Endothelial cell of umbilical vein (primary cell): Measurements from ENCODE around the gene KCTD13. TPM values are rescaled to one million over a fixed set of nuclear protein-coding genes. Genes with fewer than 3 reads are reported as not detected.

Experiments used
- BruUV-seq: library from RNA; stranded (reverse); fragments of 400-500 nt; replicated peaks from 2 replicates; lab custom pipeline; 2021; lab: Mats Ljungman, UMichigan
- CTCF ChIA-PET: fragments of 300-600, 350-600 bp; sonication (Branson Sonifier 250); formaldehyde crosslinking; loops from one replicate; lab custom pipeline; 2021; ENCODE audit warnings: antibody characterized with exemption, inconsistent platforms; lab: Charles Lee
- POLR2A ChIA-PET: fragments of 300-600, 350-600 bp; sonication (Branson Sonifier 250); formaldehyde crosslinking; loops from one replicate; lab custom pipeline; 2021; ENCODE audit warnings: antibody characterized with exemption, inconsistent platforms; lab: Charles Lee
- DNase-seq: peaks from one replicate; pipeline ENCODE4 v3.0.0-alpha.2; 2011; ENCODE audit warnings: low read depth, low spot score
- FAIRE-seq: peaks from 2 replicates; lab custom pipeline; 2011; peaks lifted over from hg19 to GRCh38; lab: Jason Lieb, UNC
- H2AFZ ChIP-seq: 2 replicates; pipeline ENCODE4 v1.6.0; 2012; ENCODE audit warnings: low read depth, low read length, control low read depth, inconsistent platforms
- H3K27ac ChIP-seq: 2 replicates; pipeline ENCODE4 v1.5.1; 2011; ENCODE audit warnings: low read depth, mild to moderate bottlenecking, control low read depth, low read length, moderate library complexity; ENCODE audit not compliant: insufficient read depth
- H3K27me3 ChIP-seq, 2 experiments: 2 replicates each; pipeline versions ENCODE4 v1.6.0 to v1.6.1; 2011; ENCODE audit warnings: low read length in 2 of 2, mixed read lengths in 1 of 2; ENCODE audit not compliant: control insufficient read depth in 2 of 2, insufficient read depth in 2 of 2
- H3K36me3 ChIP-seq, 2 experiments: 2 replicates in 1 of 2; 3 replicates in 1 of 2; pipeline ENCODE4 v1.5.1; 2011; ENCODE audit warnings: low read length in 2 of 2, mild to moderate bottlenecking in 1 of 2, moderate library complexity in 1 of 2; ENCODE audit not compliant: control insufficient read depth in 2 of 2, insufficient read depth in 2 of 2; ENCODE audit errors: extremely low read depth in 1 of 2
- H3K4me1 ChIP-seq: 3 replicates; pipeline ENCODE4 v1.5.1; 2011; ENCODE audit warnings: mild to moderate bottlenecking, low read length; ENCODE audit not compliant: control insufficient read depth, insufficient read depth; ENCODE audit errors: extremely low read depth
- H3K4me2 ChIP-seq: 2 replicates; pipeline ENCODE4 v1.6.1; 2011; ENCODE audit warnings: low read length, control low read depth, mixed read lengths; ENCODE audit not compliant: insufficient read depth
- H3K4me3 ChIP-seq, 3 experiments: fragments of 200-600 bp in 1 of 3; sonication (generic), shearing (Covaris generic) in 1 of 3; replicated peaks in 1 of 3; 2 replicates each; pipeline ENCODE4 v1.5.1; 2011 to 2016; ENCODE audit warnings: control low read depth in 3 of 3, low read length in 3 of 3, mild to moderate bottlenecking in 2 of 3, inconsistent platforms in 1 of 3, low read depth in 1 of 3, moderate library complexity in 1 of 3; ENCODE audit not compliant: insufficient read depth in 1 of 3
- H3K79me2 ChIP-seq: 2 replicates; pipeline ENCODE4 v1.6.0; 2012; ENCODE audit warnings: low read length, inconsistent platforms; ENCODE audit not compliant: control insufficient read depth, insufficient read depth
- H3K9ac ChIP-seq: replicated peaks from 2 replicates; pipeline ENCODE3; 2011; ENCODE audit warnings: low read length, control low read depth; ENCODE audit not compliant: insufficient read depth; ENCODE audit errors: extremely low read depth
- H3K9me1 ChIP-seq: replicated peaks from 3 replicates; pipeline ENCODE4 v1.6.0; 2011; ENCODE audit warnings: mild to moderate bottlenecking, low read length; ENCODE audit not compliant: control insufficient read depth, insufficient read depth; ENCODE audit errors: extremely low read depth
- H3K9me3 ChIP-seq: replicated peaks from 2 replicates; pipeline ENCODE4 v1.5.1; 2012; ENCODE audit warnings: low read length, inconsistent platforms; ENCODE audit not compliant: control insufficient read depth, insufficient read depth
- H4K20me1 ChIP-seq: replicated peaks from 2 replicates; pipeline ENCODE3; 2011; ENCODE audit warnings: mild to moderate bottlenecking, low read length; ENCODE audit not compliant: control insufficient read depth, insufficient read depth; ENCODE audit errors: extremely low read depth
- CTCF ChIP-seq, 2 donors: IDR thresholded peaks; 1 replicate in 1 of 2; 2 replicates in 1 of 2; pipeline ENCODE4 v1.5.1; 2011; ENCODE audit warnings: low read length in 2 of 2, mild to moderate bottlenecking in 2 of 2, moderate library complexity in 2 of 2, control low read depth in 1 of 2, inconsistent platforms in 1 of 2, low read depth in 1 of 2; ENCODE audit not compliant: insufficient read depth in 1 of 2; ENCODE audit errors: extremely low read depth in 1 of 2
- EZH2 ChIP-seq: IDR thresholded peaks from 2 replicates; pipeline ENCODE4 v1.6.1; 2012; ENCODE audit warnings: borderline replicate concordance, low read depth, mild to moderate bottlenecking, moderate library complexity, low read length, inconsistent platforms; ENCODE audit not compliant: severe bottlenecking
- FOS ChIP-seq: IDR thresholded peaks from 2 replicates; pipeline ENCODE4 v1.6.1; 2011; ENCODE audit warnings: mild to moderate bottlenecking, low read length, moderate library complexity, borderline replicate concordance; ENCODE audit not compliant: insufficient read depth
- GATA2 ChIP-seq: IDR thresholded peaks from 2 replicates; pipeline ENCODE4 v1.7.0; 2011; ENCODE audit warnings: low read depth, mild to moderate bottlenecking, moderate library complexity, mixed read lengths, low read length; ENCODE audit not compliant: insufficient read length, insufficient read depth
- JUN ChIP-seq: IDR thresholded peaks from 2 replicates; pipeline ENCODE4 v1.6.1; 2011; ENCODE audit warnings: borderline replicate concordance, low read depth; ENCODE audit not compliant: insufficient read length, insufficient read depth
- MAX ChIP-seq: IDR thresholded peaks from 2 replicates; pipeline ENCODE4 v1.6.1; 2011; ENCODE audit not compliant: insufficient read depth, insufficient read length
- MYC ChIP-seq: IDR thresholded peaks from one replicate; pipeline ENCODE4 v1.6.1; 2011; ENCODE audit warnings: mild to moderate bottlenecking, low read depth, low read length
- POLR2A ChIP-seq: IDR thresholded peaks from 2 replicates; pipeline ENCODE4 v1.6.1; 2012; ENCODE audit warnings: low read depth, mild to moderate bottlenecking, control low read depth, low read length
- POLR2AphosphoS5 ChIP-seq: IDR thresholded peaks from 2 replicates; pipeline ENCODE4 v1.6.1; 2012; ENCODE audit warnings: low read depth, mild to moderate bottlenecking, control low read depth, low read length, moderate library complexity; ENCODE audit not compliant: insufficient read depth
- dilution Hi-C: fragments of 300-500 bp; cut with MboI; formaldehyde crosslinking; loops from one replicate; pipeline ENCODE4 v1.15.0; 2019; ENCODE audit warnings: low sequenced_read_pairs; ENCODE audit not compliant: extremely low pct_ligation_motif_present
- intact Hi-C: fragments of 100-400 bp; cut with micrococcal nuclease; formaldehyde crosslinking; loops from one replicate; pipeline ENCODE4 v1.10.0; 2022
- polyA plus RNA-seq, 4 experiments: library from polyadenylated mRNA; depleted of rRNA in 3 of 4; stranded (reverse) in 3 of 4; unstranded in 1 of 4; fragments of >200 nt; gene quantifications; 2 replicates each; pipeline versions ENCODE4 v1.2.1 to v1.2.3, GENCODE V29; 2011 to 2012; ENCODE audit warnings: missing spikeins in 1 of 4
- total RNA-seq: library from RNA; stranded (reverse); gene quantifications from 2 replicates; pipeline ENCODE4 v1.2.3, GENCODE V29; 2021

The KCTD13 gene
- total and polyA plus RNA-seq, 2 donors (not counting 3 experiments of a cell fraction or from before 2014, with no cell fraction given) = 22.6 to 24.2 TPM

- peak overlapping the region; percentile 93 for H2AFZ ChIP-seq
- no TSS peak for BruUV-seq
- CTCF ChIA-PET = interaction anchor here (0.8 to 3.9 kb wide), 5 partner anchors 14 to 143 kb away, joined by 3 to 19 read pairs (median 4); partner anchors contain the start of gene KCTD13
These were observed 63.6 kb downstream of the KCTD13 start for GRCh38 chr16:29862383-29862883.

More at GRCh38 chr16:29862383-29862883, 63.6 kb downstream of the KCTD13 start:
- POLR2A ChIA-PET = no interaction called here
- intact Hi-C loops (loop anchor here (2.0 kb wide), 3 partner anchors 42 to 134 kb away; partner anchors contain the start of genes INO80E and MVP), dilution Hi-C loops (no loop called here)
- H3K79me2 ChIP-seq = peaks cover 14% of the 10 kb centered on the region
- TF ChIP-seq MAX (no peak), CTCF (IDR thresholded peaks at IDR 0.05; ENCODE audit: extremely low read depth in 1 of 2, insufficient read depth in 1 of 2, low read depth in 1 of 2, low read length in 2 of 2) (no peak), FOS (no peak), POLR2A (no peak), POLR2AphosphoS5 (no peak), MYC (no peak), EZH2 (no peak), JUN (no peak), GATA2 (no peak)
- FAIRE-seq = peak; percentile 31
- peaks cover 0 to 19% of the 10 kb centered on the region in 2 experiments for H3K36me3 ChIP-seq
- no peaks in the 10 kb centered on the region for H3K9me3 ChIP-seq
- no peaks in the 10 kb centered on the region for H4K20me1 ChIP-seq
- DNase-seq = peak; percentile 44
- peak overlapping the region; percentile 91 for H3K4me2 ChIP-seq
- peaks cover 7% of the 10 kb centered on the region for H3K4me1 ChIP-seq
- H3K4me3 ChIP-seq = peak overlapping the region; percentile 55 to 73 (median 64)
- H3K9me1 ChIP-seq = no peaks in the 10 kb centered on the region
- no peak overlapping the region for H3K27ac ChIP-seq
- no peaks in the 10 kb centered on the region for H3K27me3 ChIP-seq
- peak overlapping the region; percentile 95 for H3K9ac ChIP-seq
